Lung (tissue), 12 donors: ENCODE data around the gene ZNF165. TPM values are rescaled to one million over a fixed set of nuclear protein-coding genes. Genes with fewer than 3 reads are reported as not detected.
"Not testable (repeated sequence)": the region's sequence is repeated elsewhere in the genome, so short reads cannot be mapped to it uniquely, and the experiment has no call there.

Experiments
- ATAC-seq: fragments of 200-7000 bp; cut with Tn5 transposase; one replicate; pipeline ENCODE4 v1.9.1; 2020; ENCODE audit warnings: moderate number of reproducible peaks; ENCODE audit not compliant: insufficient read depth, low FRiP score
- DNase-seq, 3 donors: peaks; one replicate each; pipeline ENCODE4 v3.0.0-alpha.2; 2013 to 2017
- H3K27ac ChIP-seq, 2 donors: one replicate each; pipeline ENCODE4 v1.5.1; 2013; ENCODE audit warnings: mild to moderate bottlenecking in 2 of 2, moderate library complexity in 2 of 2, control low read depth in 1 of 2, inconsistent platforms in 1 of 2, low read depth in 1 of 2, low read length in 1 of 2
- H3K27me3 ChIP-seq, 3 donors: one replicate each; pipeline ENCODE4 v1.5.1; 2013; ENCODE audit warnings: low read length in 2 of 3; ENCODE audit not compliant: control insufficient read depth in 3 of 3, insufficient read depth in 3 of 3
- H3K36me3 ChIP-seq, 4 donors: one replicate each; pipeline ENCODE4 v1.5.1; 2013; ENCODE audit warnings: low read length in 4 of 4, mild to moderate bottlenecking in 1 of 4, moderate library complexity in 1 of 4; ENCODE audit not compliant: control insufficient read depth in 4 of 4, insufficient read depth in 4 of 4
- H3K4me1 ChIP-seq, 5 donors: one replicate each; pipeline ENCODE4 v1.5.1; 2013; ENCODE audit warnings: low read length in 5 of 5, mild to moderate bottlenecking in 2 of 5, moderate library complexity in 1 of 5; ENCODE audit not compliant: control insufficient read depth in 5 of 5, insufficient read depth in 5 of 5
- H3K4me3 ChIP-seq: one replicate; pipeline ENCODE4 v1.5.1; 2013; ENCODE audit warnings: mild to moderate bottlenecking, control low read depth, moderate library complexity
- H3K9ac ChIP-seq, 2 donors: one replicate each; pipeline ENCODE4 v1.5.1; 2013; ENCODE audit warnings: low read length in 2 of 2, control low read depth in 1 of 2; ENCODE audit not compliant: insufficient read depth in 1 of 2
- H3K9me3 ChIP-seq, 4 donors: one replicate each; pipeline ENCODE4 v1.5.1; 2013; ENCODE audit warnings: low read length in 3 of 4, mild to moderate bottlenecking in 1 of 4, moderate library complexity in 1 of 4; ENCODE audit not compliant: control insufficient read depth in 4 of 4, insufficient read depth in 3 of 4
- WGBS, 2 donors: extraction: QIAGEN DNeasy Blood & Tissue Kit; methylation state at CpG; one replicate each; pipeline ENCODE4 v1.1.7; 2013; 5-methylcytosine and 5-hydroxymethylcytosine counted together
- polyA plus RNA-seq, 2 donors: library from polyadenylated mRNA; stranded (reverse); fragments of 200-250 nt; gene quantifications; one replicate each; pipeline ENCODE4 v1.2.1, GENCODE V29; 2013
- total RNA-seq, 2 donors: library from RNA; depleted of rRNA in 1 of 2; stranded (reverse); fragments of >200 nt in 1 of 2; gene quantifications; one replicate each; pipeline ENCODE4 v1.2.1, GENCODE V29; 2014 to 2021
- TF ChIP-seq, protein P1 (sequence below): IDR thresholded peaks from 2 replicates; pipeline ENCODE4 v1.5.1; 2012; ENCODE audit warnings: mild to moderate bottlenecking; ENCODE audit errors: control extremely low read depth, extremely low read depth
- donor health status: control.
- donor health status: control.
- donor health status: Bipolar disorder and iron deficiency.
- donor health status: healthy.
- donor health status: DM: yes; HTN: yes; CAD: no.

Gene ZNF165
- total and polyA plus RNA-seq, 4 donors = 2.1 to 5.2 (median 3.3) TPM

GRCh38 chr6:28090917-28091586 lies 10.7 kb downstream of the ZNF165 start:
- DNase-seq = peak; percentile 50 to 70 (median 58)
- ATAC-seq = no peak
- Histone ChIP-seq H3K4me3 (peak overlapping the region; percentile 40), H3K27me3 (no peaks in the 10 kb centered on the region), H3K27ac (peak overlapping the region in 1 of 2 donors; percentile 6), H3K9me3 (peaks cover 0 to 12% (median 4%) of the 10 kb centered on the region in 4 donors), H3K9ac (no peak overlapping the region), H3K4me1 (no peaks in the 10 kb centered on the region), H3K36me3 (peaks cover 0 to 7% (median 5%) of the 10 kb centered on the region in 4 donors)
- TF ChIP-seq, protein P1, sequence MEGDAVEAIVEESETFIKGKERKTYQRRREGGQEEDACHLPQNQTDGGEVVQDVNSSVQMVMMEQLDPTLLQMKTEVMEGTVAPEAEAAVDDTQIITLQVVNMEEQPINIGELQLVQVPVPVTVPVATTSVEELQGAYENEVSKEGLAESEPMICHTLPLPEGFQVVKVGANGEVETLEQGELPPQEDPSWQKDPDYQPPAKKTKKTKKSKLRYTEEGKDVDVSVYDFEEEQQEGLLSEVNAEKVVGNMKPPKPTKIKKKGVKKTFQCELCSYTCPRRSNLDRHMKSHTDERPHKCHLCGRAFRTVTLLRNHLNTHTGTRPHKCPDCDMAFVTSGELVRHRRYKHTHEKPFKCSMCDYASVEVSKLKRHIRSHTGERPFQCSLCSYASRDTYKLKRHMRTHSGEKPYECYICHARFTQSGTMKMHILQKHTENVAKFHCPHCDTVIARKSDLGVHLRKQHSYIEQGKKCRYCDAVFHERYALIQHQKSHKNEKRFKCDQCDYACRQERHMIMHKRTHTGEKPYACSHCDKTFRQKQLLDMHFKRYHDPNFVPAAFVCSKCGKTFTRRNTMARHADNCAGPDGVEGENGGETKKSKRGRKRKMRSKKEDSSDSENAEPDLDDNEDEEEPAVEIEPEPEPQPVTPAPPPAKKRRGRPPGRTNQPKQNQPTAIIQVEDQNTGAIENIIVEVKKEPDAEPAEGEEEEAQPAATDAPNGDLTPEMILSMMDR = no peak
- 22 to 27% methylated on average over 33 of the region's 33 CpGs for WGBS, 2 donors

- not testable (repeated sequence) for H3K36me3 ChIP-seq
These were observed 21.9 kb downstream of the ZNF165 start for GRCh38 chr6:28102222-28102621.

DNA sequence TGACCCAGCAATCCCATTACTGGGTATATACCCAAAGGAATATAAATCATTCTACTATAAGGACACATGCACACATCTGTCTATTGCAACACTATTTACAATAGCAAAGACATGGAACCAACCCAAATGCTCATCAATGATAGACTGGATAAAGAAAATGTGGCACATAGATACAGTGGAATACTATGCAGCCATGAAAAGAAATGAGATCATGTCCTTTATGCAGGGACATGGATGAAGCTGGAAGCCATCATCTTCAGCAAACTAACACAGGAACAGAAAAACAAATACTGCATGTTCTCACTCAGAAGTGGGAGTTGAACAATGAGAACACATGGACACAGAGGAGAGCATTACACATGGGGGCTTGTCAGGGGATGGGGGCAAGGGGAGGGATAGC lies 22.3 kb downstream of the ZNF165 start:
- H3K4me3 ChIP-seq, H3K36me3 ChIP-seq, H3K9me3 ChIP-seq, H3K27me3 ChIP-seq, H3K27ac ChIP-seq, H3K4me1 ChIP-seq, DNase-seq, H3K9ac ChIP-seq, ATAC-seq: not testable (repeated sequence)

More at GRCh38 chr6:28102222-28102621, 21.9 kb downstream of the ZNF165 start:
- H3K27me3 ChIP-seq, H3K9ac ChIP-seq, H3K4me3 ChIP-seq, ATAC-seq, H3K9me3 ChIP-seq, H3K27ac ChIP-seq, DNase-seq, H3K4me1 ChIP-seq: not testable (repeated sequence)
- 85 to 88% methylated on average over 7 of the region's 7 CpGs for WGBS, 2 donors

- peak overlapping the region; percentile 74 to 96 for H3K27ac ChIP-seq
These were observed 24.2 kb downstream of the ZNF165 start for GRCh38 chr6:28104392-28105244.

More at GRCh38 chr6:28104392-28105244, 24.2 kb downstream of the ZNF165 start:
- TF ChIP-seq, protein P1 = peak; percentile 41
- peak; percentile 99 for ATAC-seq
- H3K27me3 ChIP-seq = no peaks in the 10 kb centered on the region
- WGBS, 2 donors = 0 to 1% methylated on average over 54 of the region's 54 CpGs
- H3K9ac ChIP-seq = peak overlapping the region; percentile 60 to 87
- peaks cover 0 to 2% (median 0%) of the 10 kb centered on the region in 4 donors for H3K9me3 ChIP-seq
- DNase-seq = peak; percentile 79 to 92 (median 87)
- peaks cover 0 to 2% (median 0%) of the 10 kb centered on the region in 5 donors for H3K4me1 ChIP-seq
- no peaks in the 10 kb centered on the region for H3K36me3 ChIP-seq
- H3K4me3 ChIP-seq = peak overlapping the region; percentile 78
